ENCODE measurements around the gene NPBWR2.
A peak's percentile ranks its signal among the peaks of the same experiment; 100 is the strongest.

NPBWR2 gene

DNA sequence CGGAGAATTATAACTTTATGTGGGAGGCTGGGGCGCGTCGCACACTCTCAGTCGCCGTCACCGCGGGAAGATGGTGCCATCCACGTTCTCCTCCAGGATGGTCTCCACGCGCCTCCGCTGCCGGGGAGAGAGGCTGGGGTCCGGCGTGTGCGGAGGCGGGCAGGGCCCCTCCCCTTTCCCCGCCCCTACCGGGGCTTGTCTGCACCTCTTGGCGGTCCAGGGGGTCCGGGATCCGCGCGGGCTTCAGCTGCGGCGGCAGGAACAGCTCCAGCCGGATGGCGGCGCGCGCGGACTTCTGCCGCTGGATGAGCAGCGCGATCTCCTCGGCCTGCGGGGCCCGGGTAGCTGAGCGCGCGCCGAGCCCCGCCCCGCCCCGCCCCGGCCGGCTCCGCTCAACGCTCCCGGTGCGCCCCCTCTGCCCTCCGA, 24.0 kb downstream of the NPBWR2 start:
- peak; percentile 65 to 78 for DNase-seq

DNA sequence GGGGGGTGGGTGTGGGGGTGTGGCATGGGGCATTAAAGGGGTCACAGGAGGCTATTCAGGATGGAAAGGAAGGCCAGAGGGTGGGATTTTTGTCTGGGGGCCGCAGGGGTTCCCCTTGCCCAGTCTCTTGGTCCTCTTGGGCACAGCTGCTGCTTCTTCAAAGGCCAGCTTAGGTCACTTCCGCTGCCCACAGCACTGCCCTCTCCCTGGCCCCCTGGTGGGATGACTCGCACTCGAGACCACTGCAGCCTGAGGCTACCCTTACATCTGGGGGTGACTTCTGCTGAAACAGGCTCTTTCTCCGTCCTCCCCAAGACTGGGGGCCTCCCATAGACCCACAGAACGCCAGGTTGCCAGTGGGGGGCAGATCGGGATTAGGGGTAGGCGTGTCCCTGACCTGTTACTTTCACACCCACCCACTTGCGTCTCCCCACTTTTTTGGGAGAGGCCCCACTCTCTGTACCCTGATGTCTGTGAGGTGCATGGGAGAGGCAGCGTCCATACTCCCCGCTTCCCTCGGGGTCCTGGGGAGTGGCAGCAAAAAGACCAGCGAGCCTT, 24.5 kb downstream of the NPBWR2 start:
- peak in 1 of 2 experiments; percentile 21 for DNase-seq

DNA sequence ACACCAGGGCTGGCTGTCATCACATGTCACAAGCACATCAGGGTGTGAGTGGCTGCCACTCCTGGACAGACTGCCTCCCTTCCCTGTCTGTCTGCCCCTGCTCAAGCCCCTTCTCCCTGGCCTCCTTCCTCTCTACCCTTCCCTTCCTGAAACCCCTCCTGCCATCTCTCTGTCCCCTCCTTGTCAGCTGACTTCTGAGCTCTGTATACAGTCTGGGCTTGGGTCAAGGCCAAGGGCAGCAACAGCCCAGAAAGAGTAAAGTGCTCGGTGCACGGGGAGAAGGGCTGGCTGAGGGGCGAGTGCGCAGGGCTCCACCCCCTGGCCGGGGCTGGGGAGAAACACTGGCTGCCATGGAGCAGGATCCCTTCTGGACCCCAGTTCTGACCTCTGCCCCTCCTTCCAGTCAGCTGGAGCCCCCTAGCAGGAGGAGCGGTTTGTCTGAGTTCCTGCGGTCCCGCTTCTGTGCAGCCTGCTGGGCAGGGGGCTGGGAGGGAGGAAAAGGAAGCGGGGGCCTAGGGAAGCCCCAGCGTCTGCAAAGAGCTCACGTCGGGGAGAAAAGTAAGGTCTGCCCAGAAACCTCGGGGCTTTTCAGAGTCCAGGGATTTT, 25.1 kb downstream of the NPBWR2 start:
- DNase-seq = no peak

DNA sequence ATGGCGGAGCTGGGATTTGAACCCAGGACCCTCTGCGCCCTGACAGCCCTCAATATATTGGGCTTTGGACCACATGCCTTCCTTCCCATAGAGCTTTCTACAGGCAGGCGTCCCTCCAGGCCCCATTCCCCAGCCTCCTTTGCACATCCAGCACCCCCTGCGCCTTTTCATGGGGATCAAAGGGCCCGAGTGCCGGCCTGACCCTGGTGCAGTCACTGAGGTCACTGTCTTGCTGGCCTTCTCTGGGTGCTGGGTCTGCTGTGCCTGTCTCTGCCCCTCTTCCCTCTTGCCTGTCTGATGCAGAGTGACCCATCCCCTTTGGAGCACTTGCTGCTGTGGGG, 25.8 kb downstream of the NPBWR2 start:
- DNase-seq = no peak

DNA sequence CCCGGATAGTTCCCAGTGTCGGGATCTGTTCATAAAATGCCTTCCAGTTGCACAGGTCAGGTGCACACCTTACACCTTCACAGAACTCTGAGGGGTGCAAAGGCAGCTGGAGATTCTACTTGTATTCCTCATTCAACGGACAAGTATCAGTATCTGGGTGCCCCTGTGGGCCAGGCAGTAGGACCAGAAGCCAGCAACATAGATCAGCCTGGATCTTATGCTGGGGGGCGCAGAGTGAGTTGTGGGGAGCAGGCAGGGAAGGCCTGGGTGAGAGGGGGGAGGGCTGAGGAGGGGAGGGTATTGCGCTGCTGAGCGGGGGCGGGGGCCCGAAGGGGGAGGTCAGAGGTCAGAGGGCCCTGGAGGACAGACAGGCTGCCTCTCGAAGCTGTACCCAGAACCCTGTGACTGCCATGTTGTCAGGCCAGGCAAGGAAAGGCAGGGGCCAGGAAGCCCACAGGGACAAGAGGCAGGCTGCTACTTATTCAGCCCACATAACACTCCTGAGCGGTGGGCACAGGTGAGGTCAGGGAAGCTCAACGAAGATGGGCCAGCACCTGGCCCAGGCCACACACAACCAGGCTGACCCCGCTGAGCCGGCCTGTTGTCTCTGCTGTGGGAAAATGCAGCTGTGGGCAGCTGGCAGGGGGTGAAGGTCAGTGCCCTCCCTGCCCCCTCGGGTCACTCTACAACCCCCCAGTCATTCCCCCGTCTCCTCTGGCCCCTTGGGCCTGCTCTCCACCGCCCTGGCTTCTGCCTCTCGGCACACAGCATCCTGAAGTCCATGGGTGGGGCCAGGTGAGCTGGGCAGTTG, 26.3 kb downstream of the NPBWR2 start:
- no peak for DNase-seq

DNA sequence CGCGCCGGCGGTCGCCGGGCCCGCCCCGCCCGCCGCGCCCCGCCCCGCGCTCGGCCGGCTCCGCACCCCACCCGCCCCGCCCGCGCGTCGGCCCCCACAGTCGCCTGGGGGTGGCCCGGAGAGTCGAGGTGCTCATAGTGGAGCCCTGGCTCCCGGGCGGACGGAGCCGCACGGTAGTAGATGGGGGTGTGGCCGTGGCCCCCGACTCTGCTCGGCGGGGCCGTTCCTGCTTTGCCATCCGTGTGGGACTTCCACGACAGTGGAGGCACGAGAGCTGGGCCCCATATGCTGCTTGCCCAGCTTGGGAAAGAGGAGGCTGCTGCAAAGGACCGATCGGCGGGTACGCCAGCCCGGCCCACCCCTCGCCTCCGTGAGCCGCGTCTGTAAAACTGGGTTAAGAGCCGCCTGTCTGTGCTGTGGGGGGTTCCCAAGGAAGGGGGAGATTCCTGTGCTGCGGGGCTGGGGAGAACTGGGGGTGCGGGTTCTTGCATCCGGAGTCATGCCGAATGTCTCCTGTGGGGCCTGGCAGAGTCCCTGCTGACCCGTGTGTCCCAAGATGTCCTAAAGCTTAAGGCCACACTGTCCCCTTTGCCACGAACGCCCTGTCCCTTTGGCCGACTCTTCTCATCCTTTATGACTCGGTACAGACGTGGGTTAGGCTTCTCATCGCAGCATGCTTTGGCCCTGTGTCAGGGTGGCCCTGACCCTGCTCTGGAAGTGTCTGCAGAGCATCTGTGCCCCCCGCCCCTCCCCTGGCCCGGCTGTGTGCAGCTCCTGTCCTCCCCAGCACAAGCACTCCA, 27.2 kb downstream of the NPBWR2 start, which contains the start of gene OPRL1:
Gene OPRL1, plus strand, starts transcription at position 70 of the 800 bp plus-strand sequence. CDS start 12,639 bp downstream, outside the sequence.
- DNase-seq = no peak

DNA sequence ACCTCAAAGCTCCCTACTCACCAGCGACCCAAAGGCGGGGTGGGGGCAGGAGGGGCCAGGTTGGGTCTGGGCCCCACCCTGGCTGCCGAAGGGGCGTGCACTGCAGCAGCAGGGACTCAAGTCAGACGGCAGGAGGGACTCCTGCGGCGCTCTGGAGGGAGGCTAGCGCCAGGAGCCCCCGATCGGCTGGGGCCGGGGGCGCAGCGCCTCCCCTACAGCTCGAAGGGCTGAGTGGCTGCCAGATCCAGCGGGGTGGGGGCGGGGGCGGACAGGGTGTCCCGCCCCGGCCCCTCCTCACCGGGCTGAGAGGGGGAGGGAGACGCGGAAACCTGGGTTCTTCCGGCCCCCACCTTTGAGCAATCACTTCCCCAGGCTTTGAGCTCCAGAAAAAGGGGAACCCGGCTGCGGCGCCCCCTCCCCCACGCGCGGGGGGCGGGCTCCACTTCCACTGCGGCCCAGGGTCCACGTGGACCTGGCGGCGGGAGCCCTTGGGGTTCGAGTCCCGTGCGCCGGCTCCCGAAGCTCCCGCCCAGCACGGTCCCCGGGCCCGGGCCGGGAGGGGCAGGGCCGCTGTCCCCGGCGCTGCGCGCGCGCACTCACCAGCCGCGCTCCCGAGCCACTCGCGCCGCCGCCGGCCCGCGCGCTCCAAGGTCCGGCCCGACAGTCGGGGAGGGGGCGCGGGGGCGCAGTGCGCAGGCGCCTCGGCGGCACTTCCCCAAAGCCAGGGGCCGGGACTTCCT, 27.9 kb downstream of the NPBWR2 start, which contains the start of gene RGS19:
Gene RGS19, minus strand, starts transcription at position 246 of the 740 bp plus-strand sequence. CDS start 2,632 bp downstream, outside the sequence.
- DNase-seq = peak; percentile 43 to 58

DNA sequence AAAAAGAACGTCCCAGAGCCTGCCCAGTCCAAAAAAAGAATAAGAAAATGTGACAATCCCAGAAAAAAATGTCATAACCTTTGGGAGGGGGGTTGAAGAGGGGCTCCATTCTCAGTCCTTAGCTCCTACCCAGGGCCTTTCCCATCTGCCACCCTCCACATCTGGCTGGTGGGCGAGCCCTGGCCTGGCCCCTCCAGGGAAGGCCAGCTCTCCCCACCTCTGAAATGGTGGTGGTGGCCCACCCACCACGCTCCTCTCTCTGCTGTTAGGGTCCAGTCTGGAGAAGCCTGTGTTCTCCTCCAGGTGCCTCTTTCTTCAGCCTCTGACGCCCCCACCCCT, 28.5 kb downstream of the NPBWR2 start:
- no peak for DNase-seq

DNA sequence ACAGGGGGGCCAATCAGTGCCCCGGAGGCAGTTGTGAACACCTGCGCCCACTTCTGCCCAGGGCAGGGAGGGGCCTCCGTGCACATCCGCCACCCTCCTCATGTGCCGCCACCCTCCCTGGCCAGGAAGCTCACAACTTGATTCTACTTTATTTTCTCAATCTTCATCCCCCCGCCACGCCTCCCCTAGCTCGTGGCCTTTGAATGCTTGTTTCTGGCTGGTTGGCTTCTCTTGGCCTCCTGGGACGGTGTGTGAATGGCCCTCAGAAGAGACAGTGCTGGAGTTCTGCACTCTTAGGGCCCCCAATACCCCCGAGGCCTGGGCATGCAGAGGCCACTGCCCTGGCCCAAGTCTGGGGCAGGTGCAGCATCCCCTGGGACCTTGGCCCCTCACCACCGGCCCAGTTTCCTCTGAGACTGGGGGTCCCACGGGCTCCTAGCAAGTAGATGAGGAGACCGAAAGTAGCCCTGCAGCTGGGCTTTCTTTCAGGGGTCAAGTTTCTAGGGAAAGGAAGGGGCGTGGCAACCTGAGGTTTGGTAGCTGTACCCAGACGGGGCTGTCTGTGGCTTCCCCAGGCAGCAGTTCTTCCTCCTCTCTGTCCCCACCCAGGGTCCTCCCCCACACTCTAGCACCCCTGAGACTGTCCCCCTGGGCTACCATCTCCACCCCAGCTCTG, 29.4 kb downstream of the NPBWR2 start:
- no peak for DNase-seq

DNA sequence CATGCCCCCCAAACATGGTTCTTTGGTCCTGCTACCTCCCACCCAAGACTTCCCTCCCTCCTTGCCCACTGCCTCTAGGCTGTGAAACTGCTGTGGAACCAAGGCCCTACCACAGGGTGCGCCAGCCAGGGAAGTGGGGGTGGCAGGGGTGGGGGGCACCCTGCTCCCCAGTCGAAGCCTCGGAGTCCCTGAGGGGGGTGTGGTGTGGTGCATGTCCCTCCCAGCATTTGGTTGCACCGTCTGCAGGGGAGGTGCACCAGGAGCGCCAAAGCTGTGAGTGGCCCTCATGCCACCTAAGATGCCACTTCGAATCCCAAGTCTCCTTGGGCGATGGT, 29.9 kb downstream of the NPBWR2 start:
- DNase-seq = no peak

DNA sequence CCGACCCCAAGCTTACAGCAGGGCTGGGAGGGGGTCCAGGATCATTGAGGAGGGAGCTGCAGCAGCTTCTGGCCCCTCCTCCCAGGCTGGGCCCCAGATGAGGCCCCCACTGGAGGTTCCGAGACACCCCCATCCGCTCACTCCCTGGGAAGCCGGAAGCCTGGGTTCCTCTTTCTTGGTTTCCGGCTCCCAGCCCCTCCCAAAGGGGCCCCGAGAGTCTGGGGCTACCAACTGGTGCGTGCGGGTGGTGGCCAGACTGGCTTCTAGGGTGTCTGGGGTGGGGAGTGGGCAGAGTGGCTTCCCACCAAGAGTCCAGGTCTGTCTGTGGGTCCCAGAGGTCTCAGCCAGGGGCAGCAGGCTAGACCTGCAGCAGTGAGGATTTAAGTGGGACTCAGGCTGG, 30.3 kb downstream of the NPBWR2 start:
- no peak for DNase-seq

DNA sequence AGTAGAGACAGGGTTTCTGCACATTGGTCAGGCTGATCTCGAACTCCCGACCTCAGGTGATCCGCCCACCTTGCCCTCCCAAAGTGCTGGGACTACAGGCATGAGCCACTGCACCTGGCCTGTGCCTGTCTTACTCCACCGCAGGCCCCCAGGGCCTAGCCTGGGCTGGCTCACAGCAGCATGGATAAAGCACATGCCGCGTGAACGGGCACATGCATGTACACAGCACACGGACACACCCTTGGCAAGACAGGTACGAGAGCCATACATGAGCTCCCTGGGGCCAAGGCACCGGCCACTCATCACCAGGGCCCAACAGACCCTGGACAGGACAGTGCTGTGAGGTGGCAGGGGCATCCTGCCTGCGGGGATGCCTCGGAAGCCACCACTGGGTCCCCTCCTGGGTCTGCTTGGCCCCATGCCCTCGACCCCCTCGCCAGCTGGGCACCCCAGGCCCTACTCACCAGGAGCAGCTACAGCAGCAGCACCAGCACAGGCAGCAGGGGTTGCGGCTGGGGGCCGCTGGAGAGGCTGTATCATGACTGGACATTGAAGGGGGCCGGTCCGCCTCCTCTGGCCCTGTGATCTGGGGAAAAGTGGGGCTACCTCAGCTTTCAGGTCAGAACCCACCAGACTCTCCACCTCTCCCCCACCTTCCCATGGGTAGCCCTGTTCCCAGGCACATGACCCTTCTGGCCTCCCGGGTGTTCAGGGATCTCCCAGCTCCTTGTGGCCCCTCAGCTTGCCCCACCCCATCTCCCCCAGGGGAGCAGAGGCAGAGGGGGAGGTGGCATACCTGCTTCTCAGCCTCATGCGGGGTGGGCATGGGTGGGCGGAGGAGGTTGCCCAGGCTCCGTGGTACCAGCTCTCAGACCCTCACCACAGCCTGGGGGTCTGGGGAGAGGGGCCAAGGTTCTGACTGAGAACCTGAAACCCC, 31.0 kb downstream of the NPBWR2 start:
- no peak for DNase-seq

DNA sequence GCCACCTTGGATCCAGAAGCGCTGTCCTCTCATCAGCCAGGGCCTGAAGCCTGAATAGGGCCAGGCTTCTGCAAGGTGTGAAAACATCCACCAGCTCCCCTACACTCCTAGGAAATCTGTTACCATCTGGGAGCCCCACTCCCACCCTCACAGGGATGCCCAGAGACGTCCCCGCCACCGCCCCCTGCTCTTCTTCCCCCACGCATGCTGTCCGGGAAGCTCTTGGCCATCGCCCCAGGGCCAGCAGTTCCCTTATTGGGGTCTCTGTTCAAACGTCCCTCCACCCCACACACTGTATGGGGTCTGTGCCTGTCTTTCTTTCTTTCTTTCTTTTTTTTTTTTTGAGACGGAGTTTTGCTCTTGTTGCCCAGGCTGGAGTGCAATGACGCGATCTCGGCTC, 31.8 kb downstream of the NPBWR2 start:
- DNase-seq = no peak

DNA sequence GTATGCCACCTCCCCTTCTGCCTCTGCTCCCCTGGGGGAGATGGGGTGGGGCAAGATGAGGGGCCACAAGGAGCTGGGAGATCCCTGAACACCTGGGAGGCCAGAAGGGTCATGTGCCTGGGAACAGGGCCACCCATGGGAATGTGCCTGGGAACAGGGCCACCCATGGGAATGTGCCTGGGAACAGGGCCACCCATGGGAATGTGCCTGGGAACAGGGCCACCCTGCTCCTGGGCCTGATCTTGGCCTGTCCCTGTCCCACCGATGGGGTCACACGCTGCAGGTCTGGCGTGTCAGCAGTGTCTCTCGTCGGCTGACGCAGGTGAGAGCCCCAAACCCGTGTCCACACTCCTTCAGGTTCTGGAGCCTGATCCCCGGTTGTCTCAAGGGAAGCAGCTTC, 32.4 kb downstream of the NPBWR2 start:
- DNase-seq = no peak

DNA sequence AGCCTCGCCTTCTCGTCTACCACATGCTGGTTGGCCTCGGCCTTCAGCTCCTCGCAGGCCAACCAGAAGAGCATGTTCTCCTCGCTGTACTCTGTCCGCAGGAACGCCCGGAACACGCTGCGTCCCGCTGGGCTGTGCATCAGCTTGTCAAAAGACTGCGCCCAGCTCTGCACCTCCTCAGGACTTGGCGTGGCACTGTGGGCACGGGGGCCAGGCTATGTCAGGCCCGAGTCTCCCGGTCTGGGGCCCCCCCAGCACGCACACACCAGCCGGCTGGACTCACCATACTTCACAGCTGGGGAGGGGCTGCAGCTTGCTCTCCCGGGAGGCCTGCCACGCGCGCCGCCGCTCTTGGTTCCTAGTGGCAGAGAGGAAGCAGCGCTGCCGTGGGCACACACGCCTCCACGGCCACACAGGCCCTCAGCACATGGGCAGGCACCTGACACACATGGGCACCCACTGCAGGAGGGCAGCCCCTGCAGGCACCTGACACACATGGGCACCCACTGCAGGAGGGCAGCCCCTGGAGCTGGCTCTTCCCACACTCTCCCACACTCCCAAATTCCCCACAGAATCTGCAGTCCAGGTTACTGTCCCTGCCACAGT, 33.1 kb downstream of the NPBWR2 start:
- no peak for DNase-seq

DNA sequence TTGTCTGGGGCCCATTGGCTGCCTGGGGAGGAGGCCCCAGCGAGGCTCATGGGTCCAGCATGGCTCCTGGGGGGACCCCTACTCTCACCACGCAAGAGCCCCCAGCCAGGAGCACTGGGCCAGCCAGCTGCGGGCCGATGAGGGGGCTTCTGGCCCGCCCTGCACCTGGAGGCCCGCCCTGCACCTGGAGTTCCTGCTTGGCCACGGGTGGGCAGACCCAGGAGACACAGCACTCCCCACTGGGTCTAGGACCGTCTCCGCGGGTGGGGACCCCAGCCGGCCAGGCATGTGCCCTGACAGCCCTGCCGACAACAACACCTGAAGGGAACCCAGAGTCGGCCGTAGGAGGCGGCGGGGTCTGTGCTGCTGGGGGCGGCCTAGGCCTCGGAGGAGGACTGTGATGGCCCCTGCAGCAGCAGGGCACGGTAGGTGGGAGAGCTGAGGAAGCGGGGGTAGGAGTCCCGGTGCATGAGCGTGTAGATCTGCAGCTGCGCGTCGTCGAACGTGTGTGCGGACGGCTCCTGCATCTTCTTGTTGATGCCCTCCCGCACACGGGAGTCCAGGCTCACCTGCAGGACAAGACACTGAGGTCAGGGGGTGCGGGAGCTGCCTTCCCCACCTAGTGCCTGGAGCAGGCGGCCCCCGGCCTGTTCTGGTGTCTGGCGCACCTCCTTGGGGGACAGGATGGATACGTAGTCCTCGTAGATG, 33.7 kb downstream of the NPBWR2 start:
- no peak for DNase-seq

DNA sequence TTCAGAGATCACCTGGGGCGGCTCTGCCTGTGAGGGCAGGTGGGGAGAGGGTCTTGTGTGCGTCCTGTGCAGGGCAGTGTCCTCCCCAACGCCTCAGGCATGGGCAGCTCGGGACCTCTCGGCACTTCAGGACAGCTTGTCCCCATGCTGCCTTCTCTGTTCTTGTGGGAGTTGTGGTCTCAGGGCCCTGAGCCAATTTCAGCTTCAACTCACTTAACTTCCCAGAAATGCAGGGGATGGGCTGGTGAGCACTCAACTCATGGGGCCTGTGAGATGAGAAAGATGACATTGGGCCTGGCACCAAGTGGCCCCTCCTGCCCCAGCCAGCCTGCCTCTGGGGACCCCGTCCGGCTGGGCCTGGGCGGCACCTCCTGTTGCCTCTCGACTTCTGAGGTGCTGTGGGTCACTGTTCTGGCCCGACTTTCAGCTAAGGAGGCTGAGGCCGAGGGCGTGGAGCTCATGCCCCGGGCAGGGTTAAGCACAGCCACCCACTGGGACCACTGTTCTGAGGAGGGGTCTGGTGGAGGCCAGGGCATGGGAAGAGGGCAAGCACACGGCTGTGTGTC, 34.8 kb downstream of the NPBWR2 start:
- DNase-seq = no peak

DNA sequence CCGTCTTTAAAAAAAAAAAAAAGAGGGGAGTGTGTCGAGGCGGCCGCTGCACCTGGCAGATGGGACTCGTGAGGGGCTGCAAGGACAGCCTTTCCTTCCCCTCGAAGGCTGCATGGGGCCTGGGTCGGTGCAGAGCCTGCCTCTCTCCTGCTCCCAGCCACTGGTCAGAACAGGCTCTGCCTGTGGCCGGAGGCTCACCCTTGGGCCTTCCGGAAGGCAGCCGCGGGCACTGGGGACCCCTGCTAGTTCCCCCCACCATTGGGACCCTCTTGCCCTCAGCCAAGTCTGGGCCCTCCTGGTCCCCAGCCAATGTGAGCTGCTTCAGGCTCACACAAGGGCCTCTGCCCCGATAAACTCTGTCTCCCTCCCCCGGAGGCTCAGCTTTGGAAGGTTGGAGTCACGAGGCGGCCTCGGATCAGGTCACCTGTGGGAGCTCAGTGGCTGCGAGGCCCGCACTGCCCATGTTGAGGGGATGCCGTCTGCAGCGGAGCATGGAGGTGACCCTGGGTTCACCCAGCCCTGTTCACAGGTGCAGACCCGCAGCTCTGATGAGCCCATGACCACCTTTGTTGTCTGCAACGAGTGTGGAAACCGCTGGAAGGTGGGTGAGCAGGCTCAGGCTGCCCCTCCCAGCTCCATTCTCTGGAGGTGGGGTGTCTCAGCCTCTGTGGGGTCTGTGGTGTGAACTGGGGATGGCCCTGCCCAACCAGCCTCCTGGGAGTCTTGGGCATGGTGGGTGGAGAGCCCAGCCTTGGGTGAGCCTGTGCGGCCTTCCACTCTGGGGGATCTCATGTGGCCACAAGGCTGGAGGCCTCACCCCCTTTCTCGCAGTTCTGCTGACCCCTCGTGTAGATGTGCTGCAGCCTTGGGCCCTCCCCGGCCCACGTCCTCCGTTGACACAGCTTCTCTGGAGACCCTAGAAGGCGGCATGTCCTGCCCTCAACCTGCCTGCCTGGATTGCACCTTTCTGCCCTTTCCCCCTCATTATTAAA, 35.7 kb downstream of the NPBWR2 start:
- DNase-seq = no peak

Measured in SW 1271 (cell line).